Posterior cingulate gyrus (tissue), 11 donors: ENCODE results near the gene ZCCHC14.
"Not testable (repeated sequence)": the region's sequence is repeated elsewhere in the genome, so short reads cannot be mapped to it uniquely, and the experiment has no call there.

Experiments used
- DNase-seq, 10 donors: peaks; one replicate each; pipeline versions ENCODE4 v3.0.0 to v3.0.0-alpha.2; 2020 to 2021; ENCODE audit warnings: mixed read lengths in 3 of 10
- intact Hi-C: fragments of 100-400 bp; cut with DNase I; formaldehyde crosslinking; loops from one replicate; pipeline ENCODE4 v1.15.1; 2023

The ZCCHC14 gene

DNA sequence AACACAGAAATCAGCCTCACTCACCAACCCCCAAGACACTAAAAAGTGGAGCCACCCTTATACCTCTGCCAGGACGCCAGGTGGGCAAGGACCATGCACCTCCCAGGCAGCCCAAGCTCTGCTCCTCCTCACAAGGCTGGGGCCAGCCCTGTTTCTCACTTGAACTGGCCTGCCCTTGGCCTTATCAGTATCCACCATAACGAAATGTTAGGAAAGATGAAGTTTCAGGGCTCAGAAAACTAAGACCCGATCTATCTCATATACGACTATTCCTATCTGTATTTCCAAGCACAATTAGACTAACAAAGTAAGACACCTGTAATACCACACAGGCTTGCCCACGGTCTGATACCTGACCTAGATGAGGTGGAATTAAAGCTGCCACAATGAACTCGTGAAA lies 116.2 kb downstream of the ZCCHC14 start:
- DNase-seq = peak in 2 of 10 donors; percentile 20 to 43
- intact Hi-C loops = no loop called here

DNA sequence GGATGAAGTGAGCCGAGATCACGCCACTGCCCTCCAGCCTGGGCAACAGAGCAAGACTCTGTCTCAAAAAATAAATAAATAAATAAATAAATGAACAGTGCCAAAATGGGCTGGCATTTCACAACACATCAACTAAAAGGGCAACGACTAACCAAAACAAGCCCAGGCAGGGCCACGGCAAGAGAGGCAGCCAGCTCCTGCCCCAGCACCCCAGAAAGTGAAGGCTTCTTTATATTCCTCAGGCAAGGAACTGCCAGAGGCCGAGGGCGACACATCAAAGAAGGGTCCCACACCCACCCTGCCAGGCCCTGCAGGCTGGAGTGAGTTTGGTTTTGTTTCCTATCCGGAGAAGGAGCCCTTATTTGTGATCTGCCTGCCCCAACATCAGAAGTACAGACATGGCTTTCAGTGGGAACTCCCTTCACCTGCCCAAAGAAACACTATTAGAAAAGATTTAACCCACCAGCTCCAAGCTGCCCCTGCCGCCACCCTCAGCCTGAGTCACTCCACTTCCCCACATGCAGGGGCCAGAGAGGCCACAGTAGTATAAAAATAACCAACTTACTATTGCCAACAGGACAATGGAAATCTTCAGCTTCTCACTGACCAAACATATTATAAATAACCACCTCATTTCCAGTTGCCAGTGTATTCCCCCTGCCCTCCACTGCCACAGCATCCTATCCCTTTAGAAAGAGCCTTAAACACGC lies 117.2 kb downstream of the ZCCHC14 start:
- peak in 2 of 10 donors; percentile 52 to 60 for DNase-seq
- intact Hi-C loops = no loop called here

DNA sequence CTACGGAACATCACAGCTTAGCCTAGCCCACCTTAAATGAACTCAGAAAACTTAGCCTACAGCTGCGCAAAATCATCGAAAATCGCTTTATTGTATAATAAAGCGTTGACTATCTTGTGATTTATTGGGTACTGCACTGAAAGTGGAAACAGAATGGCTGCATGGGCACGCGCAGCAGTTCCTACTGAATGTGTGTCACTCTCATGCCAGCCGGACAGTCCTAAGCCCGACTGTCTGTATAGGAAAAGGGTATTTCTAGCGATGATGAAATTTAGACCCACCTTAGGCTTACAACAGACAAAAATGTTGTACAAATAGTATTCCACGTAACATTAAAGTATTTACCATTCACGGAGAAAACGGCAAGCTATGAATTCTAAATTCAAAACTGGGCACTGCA lies 118.5 kb downstream of the ZCCHC14 start:
- intact Hi-C loops = no loop called here

DNA sequence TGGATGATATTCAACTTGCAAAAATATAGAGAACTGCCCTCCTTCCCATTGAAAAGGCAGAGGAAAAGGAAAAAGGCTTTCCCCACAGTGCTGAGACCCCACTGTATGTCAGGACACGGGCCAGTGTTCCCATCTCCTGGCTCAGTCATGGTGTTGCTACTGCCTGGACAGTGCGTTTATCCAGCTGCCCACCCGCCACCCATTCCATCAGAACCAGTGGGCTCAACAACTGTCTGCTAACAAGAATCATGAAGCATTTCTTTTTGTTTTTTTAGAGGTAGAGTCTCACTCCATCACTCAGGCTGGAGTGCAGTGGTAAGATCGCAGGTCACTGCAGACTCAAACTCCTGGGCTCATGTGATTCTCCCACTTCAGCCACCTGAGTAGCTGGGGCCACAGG lies 120.5 kb downstream of the ZCCHC14 start:
- intact Hi-C loops = no loop called here
- peak in 3 of 10 donors; percentile 7 to 63 (median 39) for DNase-seq

More for the DNA sequence above, 118.5 kb downstream of the ZCCHC14 start:
- peak in 2 of 10 donors; percentile 20 to 62 for DNase-seq

DNA sequence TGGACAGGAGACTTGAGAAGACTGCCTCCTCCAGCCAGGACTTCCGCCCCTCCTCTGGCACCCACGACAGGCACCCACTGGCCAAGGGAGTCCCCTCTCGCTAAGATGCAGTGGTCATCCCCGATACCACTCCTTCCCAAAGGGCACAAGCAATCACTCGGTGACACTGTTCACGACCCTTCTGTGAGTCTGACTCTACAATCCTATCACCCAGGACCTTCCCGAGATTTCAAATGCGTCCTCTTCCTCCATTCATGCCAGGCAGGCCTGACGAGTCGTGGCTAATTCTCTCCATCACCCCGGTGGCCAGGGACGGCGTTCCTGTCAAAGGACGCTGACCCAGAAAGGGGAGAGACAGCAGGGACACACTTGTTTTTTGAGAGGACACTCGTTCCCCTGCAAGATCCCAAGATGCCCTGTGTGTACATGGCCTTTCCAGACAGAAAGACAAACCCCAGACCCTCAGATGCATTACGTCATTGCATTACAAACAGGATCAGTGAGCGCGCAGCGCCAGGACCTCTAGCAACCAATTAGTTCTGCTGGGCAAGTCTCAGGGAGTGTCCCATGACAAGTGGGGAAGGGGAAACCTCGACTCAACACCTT lies 121.5 kb downstream of the ZCCHC14 start:
- DNase-seq = peak in 3 of 10 donors; percentile 50 to 58 (median 54)
- intact Hi-C loops = no loop called here

DNA sequence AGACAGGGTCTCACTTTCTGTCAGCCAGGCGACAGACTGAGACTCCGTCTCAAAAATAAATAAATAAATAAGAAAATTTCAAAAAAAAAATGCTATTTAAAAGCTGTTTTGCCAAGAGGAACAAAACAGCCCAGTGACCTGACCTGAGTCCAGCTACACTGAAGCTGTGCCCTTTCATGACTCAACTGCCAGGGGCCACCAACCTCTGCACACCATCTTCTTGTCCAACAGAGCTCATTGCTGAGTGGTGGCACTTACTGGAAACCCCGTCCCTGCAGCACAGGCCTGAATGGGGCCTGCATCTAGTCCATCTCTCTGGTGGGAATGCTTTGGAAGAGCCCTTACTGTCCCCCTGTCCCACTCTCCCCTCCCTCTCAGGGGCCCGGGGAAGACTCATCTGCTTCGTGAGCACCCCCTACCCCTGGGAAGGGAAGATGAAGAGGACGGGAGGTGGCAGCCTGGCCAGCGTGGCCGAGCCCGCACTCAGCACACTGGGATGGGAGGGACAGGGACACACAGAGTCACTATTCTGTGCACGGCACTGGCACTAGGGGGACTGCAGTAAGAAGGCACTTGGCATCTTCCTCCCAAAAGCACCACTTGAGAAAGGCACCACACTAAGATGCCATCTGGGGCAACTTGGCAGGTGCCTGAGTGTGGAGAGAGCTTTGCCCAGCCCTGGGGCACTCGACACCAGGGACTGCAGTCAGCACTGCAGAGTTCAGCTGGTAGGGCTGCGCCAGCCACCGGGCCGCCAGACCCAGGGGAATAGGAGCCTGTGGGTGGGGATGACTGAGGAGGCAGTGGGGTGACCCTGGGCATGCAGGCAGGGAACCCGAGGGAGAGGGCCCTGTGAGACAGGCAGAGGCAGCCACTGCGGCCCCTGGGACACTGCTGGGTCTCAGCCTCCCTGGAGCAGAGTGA lies 122.8 kb downstream of the ZCCHC14 start:
- intact Hi-C loops = no loop called here
- DNase-seq = peak in 3 of 10 donors; percentile 66 to 85 (median 82)

DNA sequence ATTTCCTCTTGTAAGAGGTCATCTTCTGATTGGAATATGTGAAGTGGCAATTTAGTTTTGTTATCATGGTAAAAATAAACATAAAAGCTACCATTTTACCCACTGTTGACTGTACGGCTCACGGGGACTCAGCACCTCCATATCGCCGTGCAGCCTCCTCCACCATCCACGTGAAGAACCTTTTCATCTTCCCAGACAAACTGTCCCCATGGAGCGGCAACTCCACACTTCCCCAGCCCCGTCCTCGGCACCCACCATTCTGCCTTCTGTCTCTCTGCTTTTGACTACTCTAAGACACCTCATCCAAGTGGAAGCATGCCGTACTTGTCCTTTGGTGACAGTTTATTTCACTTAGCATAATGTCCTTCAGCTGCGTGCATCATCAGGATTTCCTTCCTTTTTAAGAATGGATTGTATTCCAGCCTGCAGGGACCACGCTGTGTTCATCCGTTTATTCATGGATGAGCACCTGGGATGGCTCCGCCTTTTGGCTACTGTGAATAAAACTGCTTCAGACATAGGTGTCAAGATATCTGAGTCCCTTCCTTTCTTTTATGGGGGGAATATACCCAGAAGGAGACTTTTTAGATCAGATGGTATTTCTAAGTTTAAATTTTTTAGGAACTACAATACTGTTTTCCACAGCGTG lies 123.6 kb downstream of the ZCCHC14 start:
- DNase-seq = peak in 2 of 10 donors; percentile 23 to 47
- intact Hi-C loops = no loop called here

DNA sequence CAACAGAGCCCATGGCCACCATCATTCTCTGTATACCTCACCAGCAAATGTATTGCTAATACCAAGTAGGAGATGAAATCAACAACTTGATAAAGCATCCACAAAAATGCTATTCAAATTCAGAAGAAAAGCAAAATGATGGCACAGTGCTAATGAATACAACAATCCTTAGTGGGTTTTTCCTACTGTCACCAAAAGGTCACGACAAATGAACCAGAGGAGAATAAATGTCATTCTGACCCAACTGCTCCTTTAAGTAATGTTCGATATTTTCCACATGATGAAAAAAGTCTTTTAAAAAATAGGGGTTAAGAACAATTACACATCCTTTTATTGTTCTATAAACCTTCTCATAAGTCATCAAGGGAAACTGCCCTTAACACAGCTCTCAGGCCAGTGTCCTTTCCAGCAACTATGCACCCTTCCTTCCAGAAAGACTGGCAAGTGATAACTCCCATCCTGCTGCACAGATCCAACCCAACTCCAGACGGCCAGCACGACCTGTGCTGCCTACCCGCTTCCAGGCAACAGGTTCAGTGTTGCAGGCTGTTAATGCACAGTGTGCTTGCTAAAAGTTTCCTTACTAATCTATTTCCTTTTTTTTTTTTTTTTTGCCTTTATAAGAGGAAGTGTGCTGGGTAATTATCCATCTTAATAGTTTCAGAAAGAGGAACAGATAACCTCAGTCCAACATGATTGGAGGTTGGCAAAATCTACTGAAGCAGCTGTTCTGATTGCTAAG lies 124.6 kb downstream of the ZCCHC14 start:
- peak in 1 of 10 donors; percentile 43 for DNase-seq
- intact Hi-C loops = no loop called here

DNA sequence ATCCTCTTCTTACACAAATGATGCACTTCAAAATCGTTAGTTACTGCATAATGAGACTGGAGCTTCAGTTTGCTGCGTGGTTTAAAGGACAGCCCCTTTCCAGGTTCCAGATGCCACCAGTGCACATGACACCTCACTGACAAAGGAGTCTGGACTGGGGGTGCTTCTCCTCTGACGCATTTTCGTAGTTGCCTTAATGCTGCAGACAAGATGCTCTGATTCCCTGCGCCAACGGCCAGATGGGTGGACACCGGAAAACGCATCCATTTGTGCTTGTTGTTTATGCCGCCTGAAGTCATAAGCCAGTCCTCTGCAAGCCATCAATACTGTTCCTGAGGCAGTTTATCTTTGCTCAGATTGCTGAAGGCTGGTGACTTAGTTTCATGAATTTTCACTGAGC lies 125.3 kb downstream of the ZCCHC14 start:
- DNase-seq = peak in 2 of 10 donors; percentile 19 to 32
- intact Hi-C loops = no loop called here

DNA sequence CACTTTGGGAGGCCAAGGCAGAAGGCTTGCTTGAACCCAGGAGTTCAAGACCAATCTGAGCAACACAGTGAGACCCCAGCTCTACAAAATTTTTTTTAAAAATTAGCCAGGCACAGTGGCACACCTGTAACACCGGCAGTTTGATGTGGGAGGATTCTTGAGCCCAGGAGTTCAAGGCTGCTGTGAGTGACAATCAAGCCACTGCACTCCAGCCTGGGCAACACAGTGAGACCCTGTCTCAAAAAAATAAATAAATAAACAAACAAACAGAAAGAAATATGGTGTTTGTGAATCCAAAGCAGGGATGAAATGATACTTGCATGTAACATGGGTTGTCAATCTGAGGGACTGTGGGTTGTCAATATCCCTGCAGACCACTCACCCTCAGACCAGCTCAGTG lies 125.9 kb downstream of the ZCCHC14 start:
- intact Hi-C loops = no loop called here
- peak in 1 of 10 donors; percentile 7 for DNase-seq

DNA sequence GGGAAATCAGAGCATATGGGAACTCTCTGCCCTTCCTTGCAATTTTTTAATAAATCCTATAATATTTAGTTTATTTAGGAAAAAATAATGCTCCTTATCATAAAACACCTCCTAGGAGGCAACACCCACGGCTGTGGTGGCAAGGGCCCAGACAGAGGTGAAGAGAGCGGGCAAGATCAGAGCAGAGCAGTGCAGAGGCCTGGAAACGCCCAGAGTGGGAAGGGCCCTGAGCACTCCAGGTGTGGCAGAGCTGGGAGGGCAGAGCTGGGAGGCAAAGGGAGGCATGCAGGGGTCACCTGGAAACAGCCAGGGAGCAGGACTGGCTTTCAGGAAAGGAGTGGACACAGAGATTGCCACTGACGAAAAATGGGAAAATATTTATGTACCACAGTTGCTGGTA lies 126.5 kb downstream of the ZCCHC14 start:
- intact Hi-C loops = no loop called here
- DNase-seq = peak in 2 of 10 donors; percentile 38 to 53

DNA sequence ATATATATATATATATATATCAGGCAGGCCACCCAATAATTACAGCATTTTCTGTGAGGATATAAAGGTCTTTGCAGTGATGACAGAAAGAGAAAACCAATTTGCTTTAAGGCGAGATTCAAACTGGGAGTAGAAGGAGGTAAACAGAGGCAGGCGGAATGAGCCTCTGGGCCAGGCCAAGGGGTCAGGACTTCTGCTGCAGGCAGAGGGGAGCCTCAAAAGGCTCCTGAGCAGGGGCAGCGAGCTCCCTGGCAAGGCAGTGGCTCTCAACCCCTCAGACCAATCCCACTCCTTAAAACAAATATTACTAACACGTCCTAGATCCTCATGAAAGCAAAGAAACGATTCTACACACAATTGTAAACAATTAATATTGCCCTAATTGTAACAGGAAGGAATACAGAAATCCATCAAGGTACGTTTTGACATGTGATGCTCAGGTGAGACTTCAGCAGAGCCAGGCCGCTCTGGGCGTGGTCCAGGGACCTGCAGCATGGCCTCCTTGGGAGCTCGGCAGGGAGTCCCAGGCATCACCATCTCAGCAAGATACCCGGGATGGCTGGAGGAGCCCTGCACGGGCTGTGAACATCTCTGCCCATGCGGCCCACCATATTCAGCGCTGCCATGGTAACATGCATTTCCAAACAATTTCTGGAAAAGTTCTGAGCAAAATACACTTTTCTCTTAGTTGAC lies 127.7 kb downstream of the ZCCHC14 start:
- peak in 3 of 10 donors; percentile 29 to 69 (median 55) for DNase-seq
- intact Hi-C loops = no loop called here

DNA sequence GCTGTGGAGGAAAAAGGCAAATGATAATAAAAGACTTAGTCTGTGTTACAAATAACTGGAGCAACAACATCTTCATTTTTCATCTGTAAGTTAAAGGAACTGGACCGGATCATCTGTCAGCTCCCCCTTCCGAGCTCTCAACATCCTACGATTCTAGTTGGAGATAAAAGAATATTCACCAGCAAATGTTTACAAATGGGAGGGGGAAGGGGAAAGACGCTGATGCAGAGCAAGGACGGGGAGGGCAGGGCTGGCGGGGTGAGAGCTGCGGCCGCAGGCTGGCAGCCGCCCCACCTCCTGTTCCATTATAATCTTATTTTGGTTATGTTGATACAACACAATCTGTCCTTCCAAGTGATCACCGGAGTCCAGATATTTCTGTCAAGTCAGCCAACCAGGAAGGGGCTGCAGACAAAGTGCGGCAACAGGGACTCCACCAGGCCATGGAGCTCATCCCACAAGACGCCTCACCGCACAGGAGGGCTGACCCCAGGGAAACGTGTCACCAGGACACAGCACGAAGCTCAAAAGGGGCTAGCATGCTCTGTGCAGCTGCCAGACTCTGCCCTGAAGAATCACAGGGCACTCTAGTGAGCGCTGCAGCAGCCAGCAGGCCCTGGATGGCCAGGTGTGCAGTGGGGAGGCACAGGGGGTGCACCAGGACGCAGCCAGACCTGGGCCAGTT lies 128.9 kb downstream of the ZCCHC14 start:
- intact Hi-C loops = no loop called here
- peak in 3 of 10 donors; percentile 58 to 79 (median 78) for DNase-seq

DNA sequence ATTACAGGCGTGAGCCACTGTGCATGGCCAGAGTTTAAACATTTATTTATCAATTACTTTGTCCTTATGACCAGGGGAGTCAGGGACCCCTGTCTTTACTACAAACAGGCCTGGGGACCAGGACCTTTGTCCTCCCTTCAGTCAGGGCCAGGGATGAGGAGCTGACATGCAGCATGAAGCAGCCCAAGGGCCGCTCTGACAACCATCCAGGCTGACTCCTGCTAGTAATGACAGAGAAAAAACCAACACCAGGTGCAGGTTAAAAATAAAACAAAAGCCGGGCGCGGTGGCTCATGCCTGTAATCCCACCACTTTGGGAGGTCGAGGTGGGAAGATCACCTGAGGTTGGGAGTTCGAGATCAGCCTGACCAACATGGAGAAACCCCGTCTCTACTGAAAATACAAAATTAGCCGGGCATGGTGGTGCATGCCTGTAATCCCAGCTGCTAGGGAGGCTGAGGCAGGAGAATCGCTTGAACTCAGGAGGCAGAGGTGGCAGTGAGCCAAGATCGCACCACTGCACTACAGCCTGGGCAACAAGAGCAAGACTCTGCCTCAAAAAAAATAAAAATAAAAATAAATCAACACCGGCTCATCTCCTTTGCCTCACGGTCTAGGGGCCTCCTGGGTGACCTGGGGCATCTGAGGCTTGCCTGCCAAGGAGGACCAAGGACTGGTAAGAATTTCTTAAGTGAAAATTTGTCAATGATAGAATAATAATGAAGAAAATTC lies 129.8 kb downstream of the ZCCHC14 start:
- intact Hi-C loops = not testable (repeated sequence)
- DNase-seq = peak in 3 of 10 donors; percentile 40 to 75 (median 46)

DNA sequence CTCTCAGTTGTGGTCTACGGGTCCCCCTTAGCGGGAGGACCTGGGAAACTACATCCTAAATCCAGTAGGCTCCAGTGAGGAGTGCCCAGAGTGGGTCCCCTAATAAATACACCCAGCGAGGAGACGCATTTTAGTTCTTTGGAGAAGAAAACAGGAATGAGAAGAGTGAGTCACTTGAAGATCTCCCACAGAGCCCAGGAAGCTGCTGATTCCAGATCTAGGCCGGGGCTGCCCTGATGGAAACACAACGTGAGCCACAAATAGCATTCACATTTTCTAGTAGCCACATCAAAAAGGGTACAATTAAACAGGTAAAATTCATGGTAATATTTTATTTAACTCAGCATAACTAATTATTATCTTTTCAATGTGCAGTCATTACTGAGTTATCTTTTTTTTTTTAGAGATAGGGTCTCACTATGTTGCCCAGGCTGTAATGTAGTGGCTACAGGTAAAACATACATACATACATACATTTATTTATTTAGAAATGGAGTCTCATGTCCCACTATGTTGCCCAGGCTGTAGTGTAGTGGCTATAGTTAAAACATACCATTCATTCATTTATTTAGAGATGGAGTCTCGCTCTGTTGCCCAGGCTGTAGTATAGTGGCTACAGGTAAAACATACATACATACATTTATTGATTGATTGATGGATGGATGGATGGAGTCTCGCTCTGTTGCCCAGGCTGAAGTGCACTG lies 130.8 kb downstream of the ZCCHC14 start:
- intact Hi-C loops = no loop called here
- DNase-seq = peak in 1 of 10 donors; percentile 41

DNA sequence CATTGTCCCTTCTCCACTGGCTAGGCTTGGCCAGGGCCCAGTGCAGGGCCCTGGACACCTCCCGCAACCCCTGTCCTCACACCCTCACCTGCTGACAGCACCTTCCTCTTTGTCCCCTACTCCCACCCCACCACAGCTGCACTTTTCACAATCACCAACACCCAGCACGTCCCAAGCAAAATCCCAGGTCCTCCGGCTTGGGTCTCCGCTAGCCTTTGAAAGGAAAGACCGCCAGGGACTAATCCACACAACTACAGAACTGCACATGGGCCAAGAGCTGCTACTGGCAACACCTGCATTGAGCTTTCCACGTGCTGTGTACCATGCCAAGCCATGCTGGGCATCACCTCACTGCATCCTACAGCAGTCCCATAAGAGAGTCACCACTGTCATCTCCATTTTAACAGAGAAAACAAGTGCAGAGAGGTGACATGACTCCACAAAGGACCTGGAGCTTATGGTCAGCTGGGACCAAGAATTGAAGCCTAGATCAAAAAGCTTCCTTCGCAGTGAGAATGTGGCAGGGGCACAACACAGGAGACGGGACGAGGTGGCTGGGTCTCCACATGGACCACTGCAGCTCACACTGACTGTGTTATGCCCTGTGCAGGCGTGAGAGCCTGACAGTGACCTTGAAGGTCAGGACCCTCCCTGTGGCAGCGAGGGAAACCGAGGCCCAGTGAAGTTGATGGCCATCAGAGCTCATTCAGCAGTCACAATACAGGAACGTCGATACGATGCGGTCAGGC lies 131.8 kb downstream of the ZCCHC14 start:
- intact Hi-C loops = no loop called here
- no peak for DNase-seq

DNA sequence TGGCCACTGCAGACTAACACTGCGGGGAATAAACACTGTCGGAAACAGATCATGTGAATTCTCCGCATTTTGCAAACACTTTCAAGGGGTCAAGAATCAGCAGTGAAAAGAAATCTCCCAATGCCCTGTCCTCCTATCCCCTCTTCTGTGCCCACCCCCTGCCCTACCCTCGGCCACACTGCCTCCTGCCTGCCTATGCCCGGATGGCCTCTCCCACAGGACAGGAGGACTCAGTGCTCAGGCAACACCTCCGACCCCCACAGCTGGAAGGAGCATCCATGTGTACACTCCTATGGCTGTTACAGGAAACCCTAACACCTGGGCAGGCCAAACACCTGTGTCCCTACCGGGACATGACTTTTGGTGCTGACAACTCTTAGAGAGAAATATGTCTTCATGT lies 133.7 kb downstream of the ZCCHC14 start:
- intact Hi-C loops = no loop called here
- no peak for DNase-seq
